Right atrium auricular region (tissue), 2 donors: ENCODE results near the gene SLC39A9. TPM values are rescaled to one million over a fixed set of nuclear protein-coding genes. Genes with fewer than 3 reads are reported as not detected.
A peak's percentile ranks its signal among the peaks of the same experiment; 100 is the strongest.

Experiments
- DNase-seq: peaks from one replicate; pipeline ENCODE4 v3.0.0-alpha.2; 2019; ENCODE audit warnings: low spot score
- H3K27ac ChIP-seq, 2 donors: fragments of 200-600 bp; sonication (generic); 1 replicate in 1 of 2; 2 replicates in 1 of 2; pipeline ENCODE4 v1.5.1; 2016 to 2019
- H3K27me3 ChIP-seq, 2 donors: fragments of 200-600 bp; sonication (generic); one replicate each; pipeline versions ENCODE4 v1.5.1 to v1.6.0; 2017 to 2019
- H3K36me3 ChIP-seq: fragments of 200-600 bp; sonication (generic); one replicate; pipeline ENCODE4 v1.5.1; 2016
- H3K4me1 ChIP-seq, 2 donors: fragments of 200-600 bp; sonication (generic); one replicate each; pipeline versions ENCODE4 v1.5.1 to v1.6.0; 2017 to 2019
- H3K4me3 ChIP-seq, 2 donors: fragments of 200-600 bp; sonication (generic); 1 replicate in 1 of 2; 2 replicates in 1 of 2; pipeline ENCODE4 v1.5.1; 2017 to 2019; ENCODE audit warnings: mild to moderate bottlenecking in 1 of 2, moderate library complexity in 1 of 2
- H3K9me3 ChIP-seq, 2 donors: fragments of 200-600 bp; sonication (generic); one replicate each; pipeline ENCODE4 v1.5.1; 2019
- total RNA-seq, 2 donors: library from RNA; depleted of rRNA; stranded (reverse); fragments of >200 nt; gene quantifications; one replicate each; pipeline ENCODE4 v1.1.0, GENCODE V29; 2016
- TF ChIP-seq, protein P1 (sequence below), 2 donors: fragments of 200-600 bp; sonication (generic); IDR thresholded peaks; one replicate each; pipeline ENCODE4 v1.5.1; 2019; ENCODE audit warnings: antibody characterized with exemption in 2 of 2

SLC39A9 gene, protein sequence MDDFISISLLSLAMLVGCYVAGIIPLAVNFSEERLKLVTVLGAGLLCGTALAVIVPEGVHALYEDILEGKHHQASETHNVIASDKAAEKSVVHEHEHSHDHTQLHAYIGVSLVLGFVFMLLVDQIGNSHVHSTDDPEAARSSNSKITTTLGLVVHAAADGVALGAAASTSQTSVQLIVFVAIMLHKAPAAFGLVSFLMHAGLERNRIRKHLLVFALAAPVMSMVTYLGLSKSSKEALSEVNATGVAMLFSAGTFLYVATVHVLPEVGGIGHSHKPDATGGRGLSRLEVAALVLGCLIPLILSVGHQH
- 10 to 100 TPM; 29.3 to 37.5 TPM for total RNA-seq

DNA sequence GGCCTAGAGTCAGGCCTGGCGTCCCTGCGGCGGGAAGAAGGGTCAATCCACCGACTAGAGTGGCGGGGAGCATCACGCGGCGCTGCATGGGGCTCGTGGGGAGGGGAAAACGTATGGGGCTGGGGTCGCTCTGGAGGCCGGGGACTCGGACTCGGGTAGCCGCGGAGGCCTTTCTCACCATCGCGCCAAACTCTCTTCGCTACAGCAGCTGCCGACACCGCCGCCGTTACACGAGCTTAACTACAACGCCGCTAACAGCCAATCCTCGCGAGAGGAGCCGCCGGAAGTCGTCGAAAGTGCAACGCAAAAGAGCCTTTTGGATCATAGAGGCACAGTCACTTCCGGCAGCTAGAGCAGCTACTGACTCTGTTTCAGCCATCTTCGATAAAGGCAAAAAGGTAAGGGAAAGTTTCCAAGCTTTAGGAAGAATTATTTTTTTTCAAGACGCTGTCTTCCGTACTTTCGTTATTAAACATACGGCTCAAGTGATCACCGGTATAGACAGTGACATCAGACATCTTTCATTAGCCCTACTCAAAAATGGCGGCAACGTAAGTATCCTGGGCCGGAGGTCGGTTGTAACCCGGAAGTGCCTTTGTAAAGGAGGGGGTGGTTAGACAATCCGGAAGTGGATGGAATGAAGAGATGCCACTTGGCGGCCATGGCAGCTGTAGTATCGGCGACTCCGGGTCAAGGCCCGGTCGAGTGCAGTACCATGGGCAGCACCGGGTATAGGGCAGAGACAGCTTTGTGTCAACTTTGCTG lies at the start of gene SLC39A9, which contains the start of gene ERH:
Gene SLC39A9, plus strand, starts transcription at position 640 of the 765 bp plus-strand sequence. CDS start 678 bp downstream, outside the sequence.
Gene ERH, minus strand, starts transcription at position 247 of the 765 bp plus-strand sequence. Its CDS starts 66 bp downstream, at position 181.
- Histone ChIP-seq H3K36me3 (peaks cover 20% of the 10 kb centered on the region), H3K9me3 (no peaks in the 10 kb centered on the region), H3K27me3 (no peaks in the 10 kb centered on the region), H3K27ac (peak within 1 kb of the TSS; percentile 81 to 92), H3K4me1 (peaks cover 0 to 48% of the 10 kb centered on the region in 2 donors), H3K4me3 (peak within 1 kb of the TSS; percentile 93 to 98)
- DNase-seq = peak; percentile 98
- TF ChIP-seq, protein P1, sequence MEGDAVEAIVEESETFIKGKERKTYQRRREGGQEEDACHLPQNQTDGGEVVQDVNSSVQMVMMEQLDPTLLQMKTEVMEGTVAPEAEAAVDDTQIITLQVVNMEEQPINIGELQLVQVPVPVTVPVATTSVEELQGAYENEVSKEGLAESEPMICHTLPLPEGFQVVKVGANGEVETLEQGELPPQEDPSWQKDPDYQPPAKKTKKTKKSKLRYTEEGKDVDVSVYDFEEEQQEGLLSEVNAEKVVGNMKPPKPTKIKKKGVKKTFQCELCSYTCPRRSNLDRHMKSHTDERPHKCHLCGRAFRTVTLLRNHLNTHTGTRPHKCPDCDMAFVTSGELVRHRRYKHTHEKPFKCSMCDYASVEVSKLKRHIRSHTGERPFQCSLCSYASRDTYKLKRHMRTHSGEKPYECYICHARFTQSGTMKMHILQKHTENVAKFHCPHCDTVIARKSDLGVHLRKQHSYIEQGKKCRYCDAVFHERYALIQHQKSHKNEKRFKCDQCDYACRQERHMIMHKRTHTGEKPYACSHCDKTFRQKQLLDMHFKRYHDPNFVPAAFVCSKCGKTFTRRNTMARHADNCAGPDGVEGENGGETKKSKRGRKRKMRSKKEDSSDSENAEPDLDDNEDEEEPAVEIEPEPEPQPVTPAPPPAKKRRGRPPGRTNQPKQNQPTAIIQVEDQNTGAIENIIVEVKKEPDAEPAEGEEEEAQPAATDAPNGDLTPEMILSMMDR (IDR thresholded peaks at IDR 0.05) = no peak

DNA sequence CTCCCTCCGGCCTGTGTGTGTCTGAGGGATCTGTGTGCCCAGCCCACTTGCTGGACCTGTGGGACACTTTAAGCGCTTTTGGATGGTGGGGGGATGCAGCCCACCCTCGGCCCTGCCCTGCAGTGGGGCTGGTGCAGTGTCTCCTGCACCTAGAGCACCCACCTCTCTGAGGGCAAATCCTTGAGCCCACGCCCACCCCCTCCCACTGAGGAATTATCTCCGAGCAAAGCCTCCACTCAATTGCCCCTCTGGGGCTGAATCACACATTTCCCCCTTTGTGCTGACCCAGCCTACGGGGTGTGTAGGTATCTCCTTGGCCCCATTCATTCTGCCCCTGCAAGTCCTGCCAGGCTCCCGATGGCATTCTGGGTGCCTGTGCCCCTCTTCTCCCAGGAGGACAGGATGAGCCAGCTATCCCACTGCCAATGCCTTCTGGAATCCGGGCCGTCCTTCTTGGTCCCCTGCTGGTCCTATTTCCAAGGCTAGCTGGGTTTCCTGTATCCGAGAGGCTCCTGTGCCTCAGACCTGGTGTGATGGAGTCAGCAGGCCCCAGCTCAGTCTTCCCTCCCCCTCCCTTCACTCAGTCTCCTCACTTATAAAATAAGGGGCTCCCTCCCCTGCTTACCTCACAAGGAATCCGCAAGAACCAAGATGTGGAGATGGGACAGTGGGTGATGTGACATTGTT lies 49.3 kb upstream of the SLC39A9 start:
- no peak overlapping the region for H3K27ac ChIP-seq
- no peaks in the 10 kb centered on the region for H3K27me3 ChIP-seq
- DNase-seq = no peak
- peaks cover 5% of the 10 kb centered on the region for H3K36me3 ChIP-seq
- H3K4me1 ChIP-seq = no peaks in the 10 kb centered on the region
- H3K4me3 ChIP-seq = no peak overlapping the region
- TF ChIP-seq, protein P1 (IDR thresholded peaks at IDR 0.05) = no peak
- H3K9me3 ChIP-seq = no peaks in the 10 kb centered on the region

DNA sequence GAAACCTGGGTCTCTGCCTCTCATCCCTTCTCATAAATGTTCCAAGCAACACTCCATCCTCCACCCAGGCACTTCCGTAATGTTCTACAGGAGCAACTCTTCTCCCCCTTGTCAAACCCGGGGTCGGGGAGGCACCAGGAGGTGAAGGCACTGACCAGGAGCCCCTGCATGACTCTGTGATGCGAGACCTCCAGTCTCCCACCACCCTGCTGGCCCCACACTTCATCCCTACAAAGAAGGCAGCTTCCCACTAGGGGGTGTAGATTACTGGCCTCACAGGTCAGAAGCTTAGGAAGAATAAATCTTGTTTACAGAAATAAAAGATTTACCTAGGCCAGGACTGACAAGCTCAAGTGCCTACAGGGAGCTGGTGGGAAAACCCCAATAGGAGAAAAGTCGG lies 47.6 kb upstream of the SLC39A9 start:
- H3K27me3 ChIP-seq = no peaks in the 10 kb centered on the region
- TF ChIP-seq, protein P1 (IDR thresholded peaks at IDR 0.05) = no peak
- peaks cover 0 to 10% of the 10 kb centered on the region in 2 donors for H3K4me1 ChIP-seq
- no peak for DNase-seq
- H3K9me3 ChIP-seq = no peaks in the 10 kb centered on the region
- peaks cover 5% of the 10 kb centered on the region for H3K36me3 ChIP-seq
- no peak overlapping the region for H3K27ac ChIP-seq
- H3K4me3 ChIP-seq = no peak overlapping the region

DNA sequence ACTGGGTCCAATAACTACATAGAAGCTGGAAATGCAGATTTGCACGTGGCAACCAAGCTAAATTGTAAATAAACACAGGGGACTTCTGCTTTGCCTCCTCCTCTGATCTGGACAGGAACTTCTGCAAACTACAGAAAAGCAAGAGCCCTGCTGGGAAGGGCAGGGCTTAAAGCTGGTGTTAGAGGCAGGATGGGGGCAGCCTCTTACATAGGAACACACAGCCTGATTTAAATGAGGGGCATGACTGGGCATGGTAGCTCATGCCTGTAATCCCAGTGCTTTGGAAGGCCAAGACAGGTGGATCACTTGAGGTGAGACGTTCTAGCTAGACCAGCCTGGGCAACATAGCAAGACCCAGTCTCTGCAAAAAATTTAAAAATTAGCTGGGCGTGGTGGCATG lies 47.1 kb upstream of the SLC39A9 start:
- H3K9me3 ChIP-seq = no peaks in the 10 kb centered on the region
- peaks cover 5% of the 10 kb centered on the region for H3K36me3 ChIP-seq
- no peak overlapping the region for H3K4me3 ChIP-seq
- no peak for DNase-seq
- TF ChIP-seq, protein P1 (IDR thresholded peaks at IDR 0.05) = no peak
- peaks cover 0 to 15% of the 10 kb centered on the region in 2 donors for H3K4me1 ChIP-seq
- no peaks in the 10 kb centered on the region for H3K27me3 ChIP-seq
- H3K27ac ChIP-seq = no peak overlapping the region

DNA sequence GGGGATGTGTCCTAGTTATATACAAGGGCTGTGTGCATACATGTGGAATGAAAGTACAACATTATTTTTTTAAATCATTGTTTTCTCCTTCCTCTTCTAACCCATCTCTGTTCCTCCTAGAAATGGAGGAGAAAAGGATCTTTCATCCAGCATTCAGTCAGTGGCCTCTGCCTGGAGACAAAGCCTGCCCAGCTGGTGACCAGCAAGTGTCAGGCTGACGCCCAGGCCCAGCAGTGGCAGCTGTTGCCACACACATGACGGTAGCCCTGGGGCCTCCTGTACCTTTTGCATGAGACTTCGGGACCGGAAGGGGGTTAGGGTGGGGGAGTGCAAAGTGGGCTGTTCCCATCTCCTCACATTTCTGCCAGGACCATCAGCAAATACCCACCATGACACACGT lies 46.6 kb upstream of the SLC39A9 start:
- peaks cover 0 to 16% of the 10 kb centered on the region in 2 donors for H3K4me1 ChIP-seq
- TF ChIP-seq, protein P1 (IDR thresholded peaks at IDR 0.05) = no peak
- no peaks in the 10 kb centered on the region for H3K27me3 ChIP-seq
- no peak overlapping the region for H3K4me3 ChIP-seq
- no peak overlapping the region for H3K27ac ChIP-seq
- H3K36me3 ChIP-seq = peaks cover 5% of the 10 kb centered on the region
- DNase-seq = no peak
- H3K9me3 ChIP-seq = no peaks in the 10 kb centered on the region
